ENCODE results near the gene METTL13. TPM values are rescaled to one million over a fixed set of nuclear protein-coding genes. Genes with fewer than 3 reads are reported as not detected.

The METTL13 gene
- total RNA-seq, 2 donors from 2014 or later, result 9.2 to 13.5 TPM

DNA sequence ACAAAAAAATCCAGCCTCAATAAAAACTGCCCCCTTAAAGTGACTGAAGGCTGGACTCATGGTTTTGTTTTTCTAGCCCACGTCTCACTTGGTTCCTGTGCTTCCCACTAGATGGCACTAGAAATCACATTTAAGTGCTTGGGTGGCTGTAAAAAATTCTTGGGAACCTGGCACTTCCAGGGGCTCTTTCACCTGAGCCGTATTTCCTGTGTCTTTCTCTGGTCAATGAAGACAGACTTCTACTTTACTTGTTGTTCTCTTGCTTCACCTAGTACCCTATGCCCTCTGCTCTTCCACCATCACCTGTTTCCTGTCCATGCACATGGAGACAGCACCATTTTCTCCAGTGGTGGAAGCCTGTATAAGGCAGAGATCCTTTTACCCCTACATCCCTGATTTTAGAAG, 20.0 kb downstream of the METTL13 start:
- Histone ChIP-seq H3K4me1 (no peaks in the 10 kb centered on the region), H3K27ac (no peak overlapping the region), H3K36me3 (replicated peaks in 1 of 2; ENCODE audit: insufficient read depth in 1 of 2, low read depth in 2 of 2) (peaks cover 0 to 3% of the 10 kb centered on the region in 2 donors), H3K4me3 (no peak overlapping the region), H3K9me3 (no peaks in the 10 kb centered on the region), H3K27me3 (no peaks in the 10 kb centered on the region)
- peak; percentile 52 for ATAC-seq
- DNase-seq, result peak in 2 of 4 donors; percentile 22 to 24
- no peak for TF ChIP-seq POLR2A (IDR thresholded peaks at IDR 0.05)
- TF ChIP-seq, protein P1, sequence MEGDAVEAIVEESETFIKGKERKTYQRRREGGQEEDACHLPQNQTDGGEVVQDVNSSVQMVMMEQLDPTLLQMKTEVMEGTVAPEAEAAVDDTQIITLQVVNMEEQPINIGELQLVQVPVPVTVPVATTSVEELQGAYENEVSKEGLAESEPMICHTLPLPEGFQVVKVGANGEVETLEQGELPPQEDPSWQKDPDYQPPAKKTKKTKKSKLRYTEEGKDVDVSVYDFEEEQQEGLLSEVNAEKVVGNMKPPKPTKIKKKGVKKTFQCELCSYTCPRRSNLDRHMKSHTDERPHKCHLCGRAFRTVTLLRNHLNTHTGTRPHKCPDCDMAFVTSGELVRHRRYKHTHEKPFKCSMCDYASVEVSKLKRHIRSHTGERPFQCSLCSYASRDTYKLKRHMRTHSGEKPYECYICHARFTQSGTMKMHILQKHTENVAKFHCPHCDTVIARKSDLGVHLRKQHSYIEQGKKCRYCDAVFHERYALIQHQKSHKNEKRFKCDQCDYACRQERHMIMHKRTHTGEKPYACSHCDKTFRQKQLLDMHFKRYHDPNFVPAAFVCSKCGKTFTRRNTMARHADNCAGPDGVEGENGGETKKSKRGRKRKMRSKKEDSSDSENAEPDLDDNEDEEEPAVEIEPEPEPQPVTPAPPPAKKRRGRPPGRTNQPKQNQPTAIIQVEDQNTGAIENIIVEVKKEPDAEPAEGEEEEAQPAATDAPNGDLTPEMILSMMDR (IDR thresholded peaks at IDR 0.05), result peak; percentile 44 to 75 (median 70)
- WGBS, 2 donors, result 3 to 6% methylated on average over 2 of the region's 2 CpGs
- intact Hi-C loops (cut with DNase I), result loop anchor here (5.0 kb wide), 1 partner anchor 181 kb away; no protein-coding TSS in a partner anchor

DNA sequence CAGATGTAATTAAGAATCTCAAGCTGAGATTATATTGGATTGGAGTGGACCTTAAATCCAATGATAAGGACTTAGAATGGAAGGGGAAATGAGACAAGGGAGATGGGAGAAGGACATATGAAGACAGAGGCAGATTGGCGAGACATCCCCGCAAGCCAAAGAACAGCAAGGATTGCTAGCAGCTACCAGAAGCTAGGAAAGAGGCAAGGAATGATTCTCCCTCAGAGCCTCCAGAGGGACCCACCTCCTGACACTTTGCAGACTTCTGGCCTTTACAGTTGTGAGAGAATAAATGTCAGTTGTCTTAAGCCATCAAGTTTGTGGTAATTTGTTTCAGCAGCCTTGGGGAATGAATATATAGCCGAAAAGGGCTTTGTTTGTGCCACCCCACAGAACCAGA, 20.7 kb downstream of the METTL13 start:
- WGBS, 2 donors, result 80 to 94% methylated on average over 3 of the region's 3 CpGs
- H3K4me3 ChIP-seq, result no peak overlapping the region
- intact Hi-C loops (cut with DNase I), result loop anchor here (5.0 kb wide), 1 partner anchor 180 kb away; no protein-coding TSS in a partner anchor

DNA sequence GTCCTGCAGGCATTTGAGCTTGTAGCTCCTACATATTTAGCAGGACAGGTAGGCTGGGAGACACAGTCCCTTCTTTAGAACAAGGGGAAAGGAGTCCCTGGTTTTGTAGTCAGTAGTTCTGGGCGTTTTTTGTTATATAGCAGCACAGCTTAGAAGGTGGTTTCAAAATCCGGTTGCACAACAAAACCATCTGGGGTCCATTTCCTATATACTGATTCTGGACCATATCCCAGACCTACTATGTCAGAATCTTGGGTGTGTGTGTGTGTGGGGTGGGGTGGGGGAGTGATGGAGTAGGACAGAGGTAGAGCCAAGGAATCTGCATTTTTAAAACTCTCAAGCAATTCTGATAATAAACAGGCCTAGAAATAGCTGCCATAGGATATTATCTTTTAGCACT, 21.6 kb downstream of the METTL13 start:
- no peaks in the 10 kb centered on the region for H3K4me1 ChIP-seq
- no peaks in the 10 kb centered on the region for H3K36me3 ChIP-seq (replicated peaks in 1 of 2; ENCODE audit: insufficient read depth in 1 of 2, low read depth in 2 of 2)
- H3K27me3 ChIP-seq, result no peaks in the 10 kb centered on the region
- H3K9me3 ChIP-seq, result no peaks in the 10 kb centered on the region
- intact Hi-C loops (cut with DNase I), result loop anchor here (5.0 kb wide), 1 partner anchor 179 kb away; no protein-coding TSS in a partner anchor
- 37 to 41% methylated on average over 2 of the region's 2 CpGs for WGBS, 2 donors
- TF ChIP-seq, protein P1 (IDR thresholded peaks at IDR 0.05), result no peak
- TF ChIP-seq POLR2A (IDR thresholded peaks at IDR 0.05), result no peak
- DNase-seq, result no peak
- no peak overlapping the region for H3K4me3 ChIP-seq
- no peak overlapping the region for H3K27ac ChIP-seq
- no peak for ATAC-seq

More for the DNA sequence above, 20.7 kb downstream of the METTL13 start:
- Histone ChIP-seq H3K36me3 (replicated peaks in 1 of 2; ENCODE audit: insufficient read depth in 1 of 2, low read depth in 2 of 2) (no peaks in the 10 kb centered on the region), H3K4me1 (no peaks in the 10 kb centered on the region), H3K9me3 (no peaks in the 10 kb centered on the region), H3K27ac (no peak overlapping the region), H3K27me3 (no peaks in the 10 kb centered on the region)
- ATAC-seq (no peak), DNase-seq (no peak)
- no peak for TF ChIP-seq POLR2A (IDR thresholded peaks at IDR 0.05)
- TF ChIP-seq, protein P1 (IDR thresholded peaks at IDR 0.05), result no peak

DNA sequence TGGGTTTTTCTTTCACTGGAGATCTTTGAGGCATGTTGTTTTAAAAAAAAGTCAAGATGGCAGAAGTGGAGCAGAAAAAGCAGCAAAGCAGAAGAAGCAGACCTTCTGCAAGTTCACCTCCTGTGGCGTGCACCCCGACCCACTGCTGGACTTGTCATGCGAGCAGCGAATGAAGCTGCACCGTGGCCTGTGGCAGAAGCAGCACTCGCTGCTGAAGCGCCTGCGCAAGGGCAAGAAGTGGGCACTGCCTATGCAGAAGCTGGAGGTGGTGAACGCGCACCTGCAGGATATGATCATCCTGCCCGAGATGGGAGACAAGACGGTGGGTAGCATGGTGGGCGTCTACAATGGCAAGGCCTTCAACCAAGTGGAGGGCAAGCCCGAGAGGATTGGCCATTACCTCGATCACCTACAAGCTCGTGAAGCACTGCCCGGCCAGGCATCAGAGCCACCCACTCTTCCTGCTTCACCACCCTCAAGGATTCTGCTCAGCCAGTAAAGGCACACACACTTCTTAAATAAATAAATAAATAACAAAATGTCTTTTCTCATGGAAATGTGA, 22.1 kb downstream of the METTL13 start:
- H3K36me3 ChIP-seq (replicated peaks in 1 of 2; ENCODE audit: insufficient read depth in 1 of 2, low read depth in 2 of 2), result no peaks in the 10 kb centered on the region
- H3K4me3 ChIP-seq, result no peak overlapping the region
- no peak for DNase-seq
- 87 to 90% methylated on average over 12 to 17 of the region's 17 CpGs for WGBS, 2 donors
- TF ChIP-seq, protein P1 (IDR thresholded peaks at IDR 0.05), result no peak
- no peaks in the 10 kb centered on the region for H3K27me3 ChIP-seq
- no peaks in the 10 kb centered on the region for H3K9me3 ChIP-seq
- intact Hi-C loops (cut with DNase I), result loop anchor here (5.0 kb wide), 1 partner anchor 179 kb away; no protein-coding TSS in a partner anchor
- no peak overlapping the region for H3K27ac ChIP-seq
- H3K4me1 ChIP-seq, result no peaks in the 10 kb centered on the region
- ATAC-seq, result no peak

Measured in body of pancreas (tissue), 4 donors.